ENCODE data around the gene FAM171A1. TPM values are rescaled to one million over a fixed set of nuclear protein-coding genes. Genes with fewer than 3 reads are reported as not detected.
"Not testable (repeated sequence)": the region's sequence is repeated elsewhere in the genome, so short reads cannot be mapped to it uniquely, and the experiment has no call there.

FAM171A1 gene
- total RNA-seq, 1 donor from 2014 or later = 113 TPM

- no peak for TF ChIP-seq CTCF (IDR thresholded peaks at IDR 0.05; ENCODE audit: unreplicated experiment)
- Mint-ChIP-seq H3K27ac (ENCODE audit: unreplicated experiment) (no peak overlapping the region), H3K36me3 (ENCODE audit: low read depth, unreplicated experiment) (peaks cover 6% of the 10 kb centered on the region), H3K4me3 (ENCODE audit: unreplicated experiment) (no peak overlapping the region), H3K4me1 (ENCODE audit: unreplicated experiment) (peaks cover 25% of the 10 kb centered on the region), H3K27me3 (ENCODE audit: unreplicated experiment) (peaks cover 2% of the 10 kb centered on the region), H3K9me3 (ENCODE audit: unreplicated experiment) (no peaks in the 10 kb centered on the region)
- no peak for DNase-seq (ENCODE audit: low spot score)
Observed at GRCh38 chr10:15305634-15306033, 65.5 kb downstream of the FAM171A1 start.

GRCh38 chr10:15305161-15305560, 65.9 kb downstream of the FAM171A1 start:
- TF ChIP-seq CTCF (IDR thresholded peaks at IDR 0.05; ENCODE audit: unreplicated experiment) = no peak
- Mint-ChIP-seq H3K27me3 (ENCODE audit: unreplicated experiment) (no peaks in the 10 kb centered on the region), H3K27ac (ENCODE audit: unreplicated experiment) (no peak overlapping the region), H3K9me3 (ENCODE audit: unreplicated experiment) (no peaks in the 10 kb centered on the region), H3K36me3 (ENCODE audit: low read depth, unreplicated experiment) (peaks cover 6% of the 10 kb centered on the region), H3K4me3 (ENCODE audit: unreplicated experiment) (no peak overlapping the region), H3K4me1 (ENCODE audit: unreplicated experiment) (peaks cover 22% of the 10 kb centered on the region)
- DNase-seq (ENCODE audit: low spot score) = no peak

- not testable (repeated sequence) for H3K9me3 Mint-ChIP-seq (ENCODE audit: unreplicated experiment); H3K36me3 Mint-ChIP-seq (ENCODE audit: low read depth, unreplicated experiment)
- H3K4me1 Mint-ChIP-seq (ENCODE audit: unreplicated experiment) = peaks cover 17% of the 10 kb centered on the region
Observed at GRCh38 chr10:15302188-15302956, 68.7 kb downstream of the FAM171A1 start.

GRCh38 chr10:15300697-15301096, 70.4 kb downstream of the FAM171A1 start:
- H3K4me3 Mint-ChIP-seq (ENCODE audit: unreplicated experiment) = no peak overlapping the region
- no peak overlapping the region for H3K27ac Mint-ChIP-seq (ENCODE audit: unreplicated experiment)
- no peak for DNase-seq (ENCODE audit: low spot score)
- H3K4me1 Mint-ChIP-seq (ENCODE audit: unreplicated experiment) = peaks cover 25% of the 10 kb centered on the region
- TF ChIP-seq CTCF (IDR thresholded peaks at IDR 0.05; ENCODE audit: unreplicated experiment) = no peak
- H3K27me3 Mint-ChIP-seq (ENCODE audit: unreplicated experiment) = peaks cover 4% of the 10 kb centered on the region
- no peaks in the 10 kb centered on the region for H3K9me3 Mint-ChIP-seq (ENCODE audit: unreplicated experiment)
- peaks cover 9% of the 10 kb centered on the region for H3K36me3 Mint-ChIP-seq (ENCODE audit: low read depth, unreplicated experiment)

More at GRCh38 chr10:15302188-15302956, 68.7 kb downstream of the FAM171A1 start:
- not testable (repeated sequence) for H3K27ac Mint-ChIP-seq (ENCODE audit: unreplicated experiment); H3K4me3 Mint-ChIP-seq (ENCODE audit: unreplicated experiment); H3K27me3 Mint-ChIP-seq (ENCODE audit: unreplicated experiment); DNase-seq (ENCODE audit: low spot score)
- peak; percentile 9 for TF ChIP-seq CTCF (IDR thresholded peaks at IDR 0.05; ENCODE audit: unreplicated experiment)

GRCh38 chr10:15300145-15300544, 70.9 kb downstream of the FAM171A1 start:
- Mint-ChIP-seq H3K4me3 (ENCODE audit: unreplicated experiment) (no peak overlapping the region), H3K36me3 (ENCODE audit: low read depth, unreplicated experiment) (peaks cover 9% of the 10 kb centered on the region), H3K4me1 (ENCODE audit: unreplicated experiment) (peaks cover 29% of the 10 kb centered on the region)

More at GRCh38 chr10:15300145-15300544, 70.9 kb downstream of the FAM171A1 start:
- DNase-seq (ENCODE audit: low spot score) = no peak
- H3K9me3 Mint-ChIP-seq (ENCODE audit: unreplicated experiment) = no peaks in the 10 kb centered on the region
- H3K27me3 Mint-ChIP-seq (ENCODE audit: unreplicated experiment) = peaks cover 4% of the 10 kb centered on the region
- no peak overlapping the region for H3K27ac Mint-ChIP-seq (ENCODE audit: unreplicated experiment)
- no peak for TF ChIP-seq CTCF (IDR thresholded peaks at IDR 0.05; ENCODE audit: unreplicated experiment)

Data from endothelial cell (in vitro differentiated cells).